Keratinocyte (primary cell): Measurements from ENCODE around the gene HSD17B14. TPM values are rescaled to one million over a fixed set of nuclear protein-coding genes. Genes with fewer than 3 reads are reported as not detected.

Source experiments
- DNase-seq: peaks from one replicate; pipeline ENCODE4 v3.0.0-alpha.2; 2011; ENCODE audit warnings: low read depth, missing footprints, low spot score
- FAIRE-seq: peaks from 2 replicates; lab custom pipeline; 2011; peaks lifted over from hg19 to GRCh38; lab: Jason Lieb, UNC
- H2AFZ ChIP-seq: 2 replicates; pipeline ENCODE4 v1.6.0; 2012; ENCODE audit warnings: low read length, control low read depth, inconsistent platforms; ENCODE audit not compliant: control insufficient read depth
- H3K27ac ChIP-seq: 2 replicates; pipeline ENCODE4 v1.5.1; 2011; ENCODE audit warnings: low read length; ENCODE audit not compliant: control insufficient read depth, insufficient read depth
- H3K27me3 ChIP-seq: 3 replicates; pipeline ENCODE4 v1.6.0; 2011; ENCODE audit warnings: low read length; ENCODE audit not compliant: control insufficient read depth, insufficient read depth; ENCODE audit errors: extremely low read depth
- H3K36me3 ChIP-seq, 2 experiments: 2 replicates in 1 of 2; 3 replicates in 1 of 2; pipeline ENCODE4 v1.5.1; 2011; ENCODE audit warnings: low read length in 2 of 2, mild to moderate bottlenecking in 1 of 2; ENCODE audit not compliant: control insufficient read depth in 2 of 2, insufficient read depth in 2 of 2; ENCODE audit errors: extremely low read depth in 1 of 2
- H3K4me1 ChIP-seq: 3 replicates; pipeline ENCODE4 v1.5.1; 2011; ENCODE audit warnings: low read length; ENCODE audit not compliant: control insufficient read depth, insufficient read depth; ENCODE audit errors: extremely low read depth
- H3K4me2 ChIP-seq: 3 replicates; pipeline ENCODE4 v1.6.0; 2011; ENCODE audit warnings: low read depth, low read length; ENCODE audit not compliant: control insufficient read depth, insufficient read depth; ENCODE audit errors: extremely low read depth
- H3K4me3 ChIP-seq, 3 experiments: fragments of 200-600 bp in 1 of 3; sonication (generic) in 1 of 3; 2 replicates in 2 of 3; 3 replicates in 1 of 3; pipeline ENCODE4 v1.5.1; 2011 to 2016; ENCODE audit warnings: low read length in 3 of 3, mild to moderate bottlenecking in 3 of 3, control low read depth in 2 of 3, inconsistent platforms in 1 of 3, low read depth in 1 of 3, mixed read lengths in 1 of 3, mixed run types in 1 of 3, moderate library complexity in 1 of 3; ENCODE audit not compliant: control insufficient read depth in 2 of 3, insufficient read depth in 2 of 3; ENCODE audit errors: extremely low read depth in 1 of 3
- H3K79me2 ChIP-seq: 2 replicates; pipeline ENCODE4 v1.6.0; 2012; ENCODE audit warnings: low read length; ENCODE audit not compliant: control insufficient read depth, insufficient read depth
- H3K9ac ChIP-seq: 3 replicates; pipeline ENCODE4 v1.6.0; 2011; ENCODE audit warnings: low read length; ENCODE audit not compliant: control insufficient read depth, insufficient read depth; ENCODE audit errors: extremely low read depth
- H3K9me1 ChIP-seq: 3 replicates; pipeline ENCODE4 v1.6.0; 2011; ENCODE audit warnings: low read length; ENCODE audit not compliant: control insufficient read depth, insufficient read depth; ENCODE audit errors: extremely low read depth
- H3K9me3 ChIP-seq: 2 replicates; pipeline ENCODE4 v1.5.1; 2012; ENCODE audit warnings: low read depth, low read length; ENCODE audit not compliant: control insufficient read depth
- H4K20me1 ChIP-seq: 3 replicates; pipeline ENCODE4 v1.6.0; 2011; ENCODE audit warnings: low read length; ENCODE audit not compliant: control insufficient read depth, insufficient read depth; ENCODE audit errors: extremely low read depth
- EZH2 ChIP-seq: IDR thresholded peaks from one replicate; pipeline ENCODE4 v1.6.1; 2012; ENCODE audit warnings: inconsistent platforms, mild to moderate bottlenecking, low read length, moderate library complexity
- dilution Hi-C: fragments of 300-500 bp; cut with MboI; formaldehyde crosslinking; loops from one replicate; pipeline ENCODE4 v1.7.0; 2020; ENCODE audit warnings: low sequenced_read_pairs; ENCODE audit not compliant: extremely low pct_ligation_motif_present
- polyA plus RNA-seq, 5 experiments: library from polyadenylated mRNA; depleted of rRNA in 3 of 5; stranded (reverse) in 3 of 5; stranded (forward) in 1 of 5; unstranded in 1 of 5; fragments of >200 nt; gene quantifications; 1 replicate in 1 of 5; 2 replicates in 3 of 5; 3 replicates in 1 of 5; pipeline versions ENCODE4 v1.2.1 to v1.2.3, GENCODE V29; 2011 to 2012; ENCODE audit warnings: missing spikeins in 2 of 5, low read depth in 1 of 5, low replicate concordance in 1 of 5
- TF ChIP-seq, protein P1 (sequence below), 3 experiments: IDR thresholded peaks in 1 of 3; conservative IDR thresholded peaks in 1 of 3; optimal IDR thresholded peaks in 1 of 3; 2 replicates in 2 of 3; 3 replicates in 1 of 3; pipeline versions ENCODE3 to v1.5.1; 2011; ENCODE audit warnings: low read length in 3 of 3, mild to moderate bottlenecking in 3 of 3, moderate library complexity in 2 of 3, control low read depth in 1 of 3, inconsistent platforms in 1 of 3; ENCODE audit not compliant: insufficient read depth in 2 of 3; ENCODE audit errors: extremely low read depth in 1 of 3

HSD17B14 gene
- polyA plus RNA-seq, 1 donor (not counting 4 experiments of a cell fraction or from before 2014, with no cell fraction given) = 0.92 TPM

DNA sequence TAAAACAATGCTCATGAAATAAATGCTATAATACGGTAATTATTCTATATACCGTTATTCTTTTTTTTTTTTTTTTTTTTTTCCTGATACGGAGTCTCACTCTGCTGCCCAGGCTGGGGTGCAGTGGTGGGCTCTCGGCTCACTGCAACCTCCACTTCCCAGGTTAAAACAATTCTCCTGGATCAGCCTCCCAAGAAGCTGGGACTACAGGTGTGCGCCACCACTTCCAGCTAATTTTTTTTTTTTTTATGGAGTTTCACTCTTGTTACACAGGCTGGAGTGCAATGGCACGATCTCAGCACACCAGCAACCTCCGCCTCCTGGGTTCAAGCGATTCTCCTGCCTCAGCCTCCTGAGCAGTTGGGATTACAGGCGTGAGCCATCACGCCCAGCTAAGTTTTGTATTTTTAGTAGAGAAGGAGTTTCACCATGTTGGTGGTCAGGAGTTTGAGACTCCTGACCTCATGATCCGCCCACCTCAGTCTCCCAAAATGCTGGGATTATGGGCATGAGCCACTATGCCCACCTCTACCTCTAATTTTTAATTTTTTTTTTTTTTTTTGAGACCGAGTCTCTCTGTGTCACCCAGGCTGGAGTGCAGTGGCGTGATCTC lies 42.8 kb upstream of the HSD17B14 start:
- FAIRE-seq (no peak), DNase-seq (no peak)
- Histone ChIP-seq H3K9me1 (no peaks in the 10 kb centered on the region), H3K4me2 (no peak overlapping the region), H3K79me2 (peaks cover 13% of the 10 kb centered on the region), H3K4me1 (peaks cover 8% of the 10 kb centered on the region), H3K4me3 (no peak overlapping the region), H4K20me1 (peaks cover 11% of the 10 kb centered on the region), H3K27me3 (no peaks in the 10 kb centered on the region), H3K36me3 (peaks cover 13 to 16% of the 10 kb centered on the region in 2 experiments), H3K9me3 (no peaks in the 10 kb centered on the region), H2AFZ (no peak overlapping the region), H3K9ac (no peak overlapping the region), H3K27ac (no peak overlapping the region)
- dilution Hi-C loops = no loop called here
- TF ChIP-seq, protein P1, sequence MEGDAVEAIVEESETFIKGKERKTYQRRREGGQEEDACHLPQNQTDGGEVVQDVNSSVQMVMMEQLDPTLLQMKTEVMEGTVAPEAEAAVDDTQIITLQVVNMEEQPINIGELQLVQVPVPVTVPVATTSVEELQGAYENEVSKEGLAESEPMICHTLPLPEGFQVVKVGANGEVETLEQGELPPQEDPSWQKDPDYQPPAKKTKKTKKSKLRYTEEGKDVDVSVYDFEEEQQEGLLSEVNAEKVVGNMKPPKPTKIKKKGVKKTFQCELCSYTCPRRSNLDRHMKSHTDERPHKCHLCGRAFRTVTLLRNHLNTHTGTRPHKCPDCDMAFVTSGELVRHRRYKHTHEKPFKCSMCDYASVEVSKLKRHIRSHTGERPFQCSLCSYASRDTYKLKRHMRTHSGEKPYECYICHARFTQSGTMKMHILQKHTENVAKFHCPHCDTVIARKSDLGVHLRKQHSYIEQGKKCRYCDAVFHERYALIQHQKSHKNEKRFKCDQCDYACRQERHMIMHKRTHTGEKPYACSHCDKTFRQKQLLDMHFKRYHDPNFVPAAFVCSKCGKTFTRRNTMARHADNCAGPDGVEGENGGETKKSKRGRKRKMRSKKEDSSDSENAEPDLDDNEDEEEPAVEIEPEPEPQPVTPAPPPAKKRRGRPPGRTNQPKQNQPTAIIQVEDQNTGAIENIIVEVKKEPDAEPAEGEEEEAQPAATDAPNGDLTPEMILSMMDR (optimal IDR thresholded peaks at IDR 0.05 in 1 of 3, IDR thresholded peaks at IDR 0.05 in 1 of 3, conservative IDR thresholded peaks at IDR 0.05 in 1 of 3; ENCODE audit: extremely low read depth in 1 of 3, insufficient read depth in 2 of 3, low read length in 3 of 3) = no peak
- TF ChIP-seq EZH2 = no peak

DNA sequence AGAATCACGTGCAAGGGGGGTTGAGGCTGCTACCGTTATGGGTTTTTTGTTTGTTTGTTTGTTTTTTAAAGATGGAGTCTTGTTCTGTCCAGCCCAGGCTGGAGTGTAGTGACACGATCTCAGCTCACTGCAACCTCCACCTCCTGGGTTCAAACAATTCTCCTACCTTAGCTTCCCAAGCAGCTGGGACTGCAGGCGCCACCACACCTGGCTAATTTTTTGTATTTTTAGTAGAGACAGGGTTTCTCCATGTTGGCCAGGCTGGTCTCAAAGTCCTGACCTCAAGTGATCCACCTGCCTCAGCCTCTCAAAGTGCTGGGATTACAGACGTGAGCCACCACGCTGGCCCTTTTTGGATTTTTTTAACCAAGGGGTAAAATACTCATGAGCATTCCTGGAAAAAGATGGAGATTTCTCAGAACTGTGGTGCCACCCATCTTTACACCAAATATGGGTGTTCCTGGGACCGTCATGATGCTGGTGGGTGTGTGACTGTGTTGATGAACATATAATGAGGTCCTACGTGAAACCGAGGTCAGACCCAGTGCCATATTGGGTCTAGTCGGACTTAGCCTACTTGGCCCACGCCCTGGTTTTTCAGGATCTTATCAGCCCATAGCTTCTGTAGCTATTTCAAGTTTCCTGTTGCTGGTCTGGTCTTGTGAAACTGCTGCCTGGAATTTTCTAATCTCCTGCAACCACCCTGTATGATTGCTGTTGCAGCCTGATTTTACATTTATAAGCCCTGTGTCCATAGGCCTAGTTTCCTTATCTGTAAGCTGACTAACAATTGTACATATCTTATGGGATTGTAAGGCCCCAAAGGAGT lies 42.1 kb upstream of the HSD17B14 start:
- Histone ChIP-seq H3K9me3 (no peaks in the 10 kb centered on the region), H3K4me1 (peaks cover 8% of the 10 kb centered on the region), H3K27me3 (no peaks in the 10 kb centered on the region), H3K36me3 (peaks cover 20 to 23% of the 10 kb centered on the region in 2 experiments), H3K4me3 (no peak overlapping the region), H3K9ac (no peak overlapping the region), H3K9me1 (no peaks in the 10 kb centered on the region), H2AFZ (no peak overlapping the region), H3K27ac (peak overlapping the region; percentile 47), H4K20me1 (peaks cover 15% of the 10 kb centered on the region), H3K4me2 (no peak overlapping the region), H3K79me2 (peaks cover 20% of the 10 kb centered on the region)
- DNase-seq (no peak), FAIRE-seq (no peak)
- dilution Hi-C loops = no loop called here
- TF ChIP-seq EZH2 = no peak
- TF ChIP-seq, protein P1 (optimal IDR thresholded peaks at IDR 0.05 in 1 of 3, IDR thresholded peaks at IDR 0.05 in 1 of 3, conservative IDR thresholded peaks at IDR 0.05 in 1 of 3; ENCODE audit: extremely low read depth in 1 of 3, insufficient read depth in 2 of 3, low read length in 3 of 3) = no peak
